Stimulated activated CD4-positive, alpha-beta T cell treated with anti-CD3 and anti-CD28 coated beads, Interleukin-1b, Interleukin-23, amount 100 ng/mL, for 4 hours (primary cell): ENCODE results near the gene CALML5.

ENCODE experiments used
- DNase-seq, 2 donors: peaks; one replicate each; pipeline ENCODE4 v3.0.0-alpha.2; 2020; ENCODE audit warnings: low read depth in 2 of 2

The CALML5 gene

GRCh38 chr10:5500910-5501309 is 1.5 kb upstream of the CALML5 start:
- no peak for DNase-seq

GRCh38 chr10:5500162-5500670 is 846 bp upstream of the CALML5 start:
- DNase-seq: no peak

GRCh38 chr10:5498791-5499492 is 428 bp downstream of the CALML5 start:
- DNase-seq: no peak

GRCh38 chr10:5497948-5498730 is 1.2 kb downstream of the CALML5 start:
- no peak for DNase-seq

GRCh38 chr10:5497289-5497688 is 2.1 kb downstream of the CALML5 start:
- no peak for DNase-seq

- no peak for DNase-seq
Measured at GRCh38 chr10:5496261-5497250, 2.8 kb downstream of the CALML5 start.

GRCh38 chr10:5494611-5495010 is 4.8 kb downstream of the CALML5 start:
- DNase-seq: no peak

GRCh38 chr10:5493691-5494090 is 5.7 kb downstream of the CALML5 start:
- DNase-seq: no peak

GRCh38 chr10:5492929-5493576 is 6.3 kb downstream of the CALML5 start:
- DNase-seq: no peak

- DNase-seq: no peak
Measured at GRCh38 chr10:5492322-5492855, 7.0 kb downstream of the CALML5 start.

GRCh38 chr10:5491477-5491876 is 7.9 kb downstream of the CALML5 start:
- no peak for DNase-seq

- DNase-seq: no peak
Measured at GRCh38 chr10:5490698-5491464, 8.5 kb downstream of the CALML5 start.

GRCh38 chr10:5490032-5490431 is 9.3 kb downstream of the CALML5 start:
- no peak for DNase-seq

- DNase-seq: no peak
Measured at GRCh38 chr10:5488272-5489161, 10.9 kb downstream of the CALML5 start.

- no peak for DNase-seq
Measured at GRCh38 chr10:5486853-5487235, 12.5 kb downstream of the CALML5 start.

- no peak for DNase-seq
Measured at GRCh38 chr10:5485948-5486852, 13.2 kb downstream of the CALML5 start.

- DNase-seq: no peak
Measured at GRCh38 chr10:5485290-5485689, 14.1 kb downstream of the CALML5 start.

GRCh38 chr10:5484205-5484604 is 15.2 kb downstream of the CALML5 start:
- DNase-seq: no peak
